GM12864 (cell line): ENCODE data around the gene PIK3C2G.

Experiments
- DNase-seq: peaks from one replicate; pipeline ENCODE4 v3.0.0-alpha.2; 2011; ENCODE audit warnings: low read depth
- H3K4me3 ChIP-seq: 2 replicates; pipeline ENCODE4 v1.5.1; 2011; ENCODE audit warnings: mild to moderate bottlenecking, low read depth, low read length, control low read depth
- TF ChIP-seq, protein P1 (sequence below): IDR thresholded peaks from 2 replicates; pipeline ENCODE4 v1.5.1; 2011; ENCODE audit warnings: low read depth, mild to moderate bottlenecking, moderate library complexity, low read length, control low read depth, inconsistent platforms; ENCODE audit errors: missing control alignments

Gene PIK3C2G, protein sequence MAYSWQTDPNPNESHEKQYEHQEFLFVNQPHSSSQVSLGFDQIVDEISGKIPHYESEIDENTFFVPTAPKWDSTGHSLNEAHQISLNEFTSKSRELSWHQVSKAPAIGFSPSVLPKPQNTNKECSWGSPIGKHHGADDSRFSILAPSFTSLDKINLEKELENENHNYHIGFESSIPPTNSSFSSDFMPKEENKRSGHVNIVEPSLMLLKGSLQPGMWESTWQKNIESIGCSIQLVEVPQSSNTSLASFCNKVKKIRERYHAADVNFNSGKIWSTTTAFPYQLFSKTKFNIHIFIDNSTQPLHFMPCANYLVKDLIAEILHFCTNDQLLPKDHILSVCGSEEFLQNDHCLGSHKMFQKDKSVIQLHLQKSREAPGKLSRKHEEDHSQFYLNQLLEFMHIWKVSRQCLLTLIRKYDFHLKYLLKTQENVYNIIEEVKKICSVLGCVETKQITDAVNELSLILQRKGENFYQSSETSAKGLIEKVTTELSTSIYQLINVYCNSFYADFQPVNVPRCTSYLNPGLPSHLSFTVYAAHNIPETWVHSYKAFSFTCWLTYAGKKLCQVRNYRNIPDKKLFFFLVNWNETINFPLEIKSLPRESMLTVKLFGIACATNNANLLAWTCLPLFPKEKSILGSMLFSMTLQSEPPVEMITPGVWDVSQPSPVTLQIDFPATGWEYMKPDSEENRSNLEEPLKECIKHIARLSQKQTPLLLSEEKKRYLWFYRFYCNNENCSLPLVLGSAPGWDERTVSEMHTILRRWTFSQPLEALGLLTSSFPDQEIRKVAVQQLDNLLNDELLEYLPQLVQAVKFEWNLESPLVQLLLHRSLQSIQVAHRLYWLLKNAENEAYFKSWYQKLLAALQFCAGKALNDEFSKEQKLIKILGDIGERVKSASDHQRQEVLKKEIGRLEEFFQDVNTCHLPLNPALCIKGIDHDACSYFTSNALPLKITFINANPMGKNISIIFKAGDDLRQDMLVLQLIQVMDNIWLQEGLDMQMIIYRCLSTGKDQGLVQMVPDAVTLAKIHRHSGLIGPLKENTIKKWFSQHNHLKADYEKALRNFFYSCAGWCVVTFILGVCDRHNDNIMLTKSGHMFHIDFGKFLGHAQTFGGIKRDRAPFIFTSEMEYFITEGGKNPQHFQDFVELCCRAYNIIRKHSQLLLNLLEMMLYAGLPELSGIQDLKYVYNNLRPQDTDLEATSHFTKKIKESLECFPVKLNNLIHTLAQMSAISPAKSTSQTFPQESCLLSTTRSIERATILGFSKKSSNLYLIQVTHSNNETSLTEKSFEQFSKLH (N-terminal part only)

DNA sequence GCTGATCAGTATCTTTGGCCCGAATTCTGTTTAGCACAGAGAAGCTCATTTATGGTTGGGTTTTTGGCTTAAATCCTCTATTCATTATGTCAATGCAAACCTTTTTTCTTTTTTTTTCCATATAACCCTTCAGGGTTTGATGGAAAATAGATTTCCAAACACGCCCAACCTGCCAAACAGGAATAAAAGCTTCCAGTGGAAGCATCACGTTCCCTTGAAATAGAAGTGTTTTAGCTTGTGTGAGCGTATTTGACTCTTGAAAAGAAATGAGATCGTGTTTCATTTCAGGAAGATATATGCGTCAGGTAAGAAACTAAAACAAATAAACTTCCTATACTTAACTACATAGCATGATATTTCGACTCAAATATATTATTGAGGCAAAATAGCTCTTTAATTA lies at the start of gene PIK3C2G:
Gene PIK3C2G (plus strand): TSS at position 246 of the 400 bp plus-strand sequence. CDS start 20,564 bp downstream, outside the sequence.
- DNase-seq = no peak
- no peak within 1 kb of the TSS for H3K4me3 ChIP-seq
- TF ChIP-seq, protein P1, sequence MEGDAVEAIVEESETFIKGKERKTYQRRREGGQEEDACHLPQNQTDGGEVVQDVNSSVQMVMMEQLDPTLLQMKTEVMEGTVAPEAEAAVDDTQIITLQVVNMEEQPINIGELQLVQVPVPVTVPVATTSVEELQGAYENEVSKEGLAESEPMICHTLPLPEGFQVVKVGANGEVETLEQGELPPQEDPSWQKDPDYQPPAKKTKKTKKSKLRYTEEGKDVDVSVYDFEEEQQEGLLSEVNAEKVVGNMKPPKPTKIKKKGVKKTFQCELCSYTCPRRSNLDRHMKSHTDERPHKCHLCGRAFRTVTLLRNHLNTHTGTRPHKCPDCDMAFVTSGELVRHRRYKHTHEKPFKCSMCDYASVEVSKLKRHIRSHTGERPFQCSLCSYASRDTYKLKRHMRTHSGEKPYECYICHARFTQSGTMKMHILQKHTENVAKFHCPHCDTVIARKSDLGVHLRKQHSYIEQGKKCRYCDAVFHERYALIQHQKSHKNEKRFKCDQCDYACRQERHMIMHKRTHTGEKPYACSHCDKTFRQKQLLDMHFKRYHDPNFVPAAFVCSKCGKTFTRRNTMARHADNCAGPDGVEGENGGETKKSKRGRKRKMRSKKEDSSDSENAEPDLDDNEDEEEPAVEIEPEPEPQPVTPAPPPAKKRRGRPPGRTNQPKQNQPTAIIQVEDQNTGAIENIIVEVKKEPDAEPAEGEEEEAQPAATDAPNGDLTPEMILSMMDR = no peak

DNA sequence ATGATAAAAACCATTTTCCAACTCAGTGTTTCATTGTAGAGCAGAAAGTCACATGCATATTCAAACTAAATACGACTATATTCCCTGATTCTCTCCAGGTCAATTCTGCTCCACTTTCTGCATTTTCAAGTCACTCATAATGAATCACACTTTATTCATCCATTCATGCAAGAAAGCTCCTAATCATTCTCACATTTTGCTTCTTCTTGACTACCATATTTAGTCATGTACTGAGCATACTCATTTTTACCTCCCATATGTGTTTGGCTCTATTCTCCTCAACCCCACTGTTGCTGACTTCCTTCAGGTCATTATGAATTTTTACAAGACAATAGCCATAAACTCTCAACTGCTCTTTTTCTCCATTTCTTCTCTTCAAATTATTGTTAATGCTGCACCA lies 43.4 kb upstream of the PIK3C2G start:
- TF ChIP-seq, protein P1 = no peak
- H3K4me3 ChIP-seq = no peak overlapping the region
- no peak for DNase-seq

DNA sequence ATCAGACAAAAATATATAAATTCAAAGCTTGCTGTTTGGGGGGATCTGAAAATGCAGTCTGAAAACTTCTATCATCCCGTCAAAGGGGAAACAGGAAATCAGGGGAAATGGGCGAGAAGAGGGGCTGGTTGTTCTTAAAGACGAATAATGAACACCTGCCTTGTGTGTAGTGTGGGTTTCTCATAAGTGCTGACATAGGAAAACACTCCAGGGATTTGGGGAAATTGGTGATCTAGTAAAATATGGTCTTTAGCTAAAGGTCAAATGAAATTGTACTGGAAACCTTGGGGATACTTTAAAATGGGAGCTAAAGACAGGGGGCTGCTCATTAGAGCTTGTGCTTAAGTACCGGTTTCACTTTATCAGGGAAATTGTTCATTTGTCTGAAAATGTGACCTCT lies 39.6 kb upstream of the PIK3C2G start:
- no peak for DNase-seq
- TF ChIP-seq, protein P1 = no peak
- H3K4me3 ChIP-seq = no peak overlapping the region

DNA sequence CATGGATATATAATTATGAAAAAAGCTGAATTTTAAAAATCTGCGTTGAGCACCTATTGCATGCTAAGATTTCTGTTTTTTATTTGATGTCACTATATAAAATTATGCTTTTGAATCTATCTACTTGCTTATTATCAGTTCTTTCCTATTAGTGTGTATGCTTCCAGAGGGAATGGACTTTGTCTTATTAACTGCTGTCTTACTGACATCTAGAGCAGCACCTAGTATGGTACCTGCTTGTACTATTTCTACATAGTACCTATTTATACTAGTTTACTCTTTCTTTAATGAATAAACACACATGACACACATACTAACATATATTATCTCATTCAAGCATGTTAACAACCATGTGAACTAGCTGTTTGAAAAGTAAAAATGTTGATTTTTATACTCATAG lies 38.6 kb upstream of the PIK3C2G start:
- no peak for DNase-seq
- TF ChIP-seq, protein P1 = no peak

DNA sequence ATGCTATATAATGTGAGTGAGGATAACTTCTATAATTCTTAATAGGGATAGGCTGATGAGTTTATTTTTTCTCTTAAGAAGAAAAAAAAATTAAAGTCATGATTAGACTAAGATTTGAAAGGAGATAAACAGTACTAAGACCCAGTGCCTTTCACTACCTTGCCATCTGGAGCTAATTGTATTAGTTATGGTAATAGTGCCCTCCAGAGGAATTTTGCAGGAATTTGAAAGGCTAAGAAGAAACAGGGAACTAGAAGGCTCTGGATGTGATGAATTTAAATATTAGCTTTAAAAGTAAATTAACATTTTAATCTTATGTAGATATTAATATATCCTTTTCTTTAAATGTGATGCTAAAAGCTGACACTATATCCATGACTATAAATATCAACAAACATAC lies 36.6 kb upstream of the PIK3C2G start:
- no peak overlapping the region for H3K4me3 ChIP-seq
- DNase-seq = no peak
- TF ChIP-seq, protein P1 = no peak

More for the DNA sequence above, 38.6 kb upstream of the PIK3C2G start:
- H3K4me3 ChIP-seq = no peak overlapping the region

DNA sequence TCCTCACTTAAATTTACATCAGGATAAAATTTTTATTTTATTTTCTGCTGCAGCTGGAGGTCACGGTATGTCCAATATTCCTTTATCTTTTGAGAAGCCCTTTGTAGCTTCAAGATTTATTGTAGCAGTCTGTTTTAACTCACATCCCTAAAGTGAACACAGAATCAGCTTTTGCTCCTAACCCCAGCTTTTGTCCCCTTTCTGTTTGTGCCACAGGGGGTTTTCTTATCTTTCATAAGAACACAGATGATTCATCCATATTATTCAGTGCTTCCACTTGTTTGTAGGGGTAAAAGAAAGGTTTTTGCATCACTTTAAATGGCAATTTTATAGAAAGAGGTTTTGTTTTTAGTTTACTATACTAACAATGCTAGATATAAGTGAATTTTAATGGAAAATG lies 21.8 kb upstream of the PIK3C2G start:
- no peak overlapping the region for H3K4me3 ChIP-seq
- TF ChIP-seq, protein P1 = no peak
- DNase-seq = no peak
